ENCODE measurements around the gene THSD7B. TPM values are rescaled to one million over a fixed set of nuclear protein-coding genes. Genes with fewer than 3 reads are reported as not detected.

THSD7B gene
- total and polyA plus RNA-seq, 9 of the 15 experiments (the other 6 are each of a cell fraction or from before 2014, with no cell fraction given): not detected

- Histone ChIP-seq H4K20me1 (replicated peaks; ENCODE audit: control insufficient read depth, insufficient read depth, low read length) (no peaks in the 10 kb centered on the region), H3K4me1 (replicated peaks in 1 of 2; ENCODE audit: control insufficient read depth in 2 of 2, insufficient read depth in 2 of 2, low read length in 2 of 2) (no peaks in the 10 kb centered on the region), H3K4me2 (ENCODE audit: insufficient read depth, low read length) (no peak overlapping the region), H3K9me1 (ENCODE audit: control insufficient read depth, insufficient read depth, low read length) (no peaks in the 10 kb centered on the region), H3K36me3 (ENCODE audit: control insufficient read depth, insufficient read depth, low read length) (no peaks in the 10 kb centered on the region), H2AFZ (ENCODE audit: low read depth, low read length) (no peak overlapping the region), H3K27ac (ENCODE audit: extremely low read depth, low read depth, low read length) (no peak overlapping the region), H3K9ac (ENCODE audit: insufficient read depth in 1 of 2, low read depth in 2 of 2, low read length in 2 of 2) (no peak overlapping the region), H3K27me3 (ENCODE audit: control insufficient read depth in 2 of 2, insufficient read depth in 2 of 2, low read length in 2 of 2) (no peaks in the 10 kb centered on the region), H3K79me2 (ENCODE audit: control insufficient read depth, insufficient read depth, low read length) (no peaks in the 10 kb centered on the region), H3K9me3 (replicated peaks; ENCODE audit: control insufficient read depth, insufficient read depth, low read depth, low read length) (no peaks in the 10 kb centered on the region), H3K4me3 (no peak overlapping the region)
- FAIRE-seq: no peak
- no peak for DNase-seq (ENCODE audit: extremely low read depth in 1 of 4, low spot score in 3 of 4)
- CTCF ChIA-PET (ENCODE audit: low intra/inter-chr PET ratio): no interaction called here
- in situ Hi-C loops (cut with MboI): no loop called here
- BruUV-seq (replicated peaks): no TSS peak
- no peak for TF ChIP-seq ZFP1 (CRISPR knock-in tag; IDR thresholded peaks at IDR 0.05)
- no peak for TF ChIP-seq RAD21 (CRISPR knock-in tag; conservative IDR thresholded peaks at IDR 0.05 in 1 of 2, IDR thresholded peaks at IDR 0.05 in 1 of 2)
- TF ChIP-seq ZNF408 (CRISPR knock-in tag; IDR thresholded peaks at IDR 0.05; ENCODE audit: low read depth): no peak
- no peak for TF ChIP-seq ZNF778 (CRISPR knock-in tag; IDR thresholded peaks at IDR 0.05)
- TF ChIP-seq BDP1 (IDR thresholded peaks at IDR 0.05; ENCODE audit: insufficient read depth, insufficient read length): no peak
- TF ChIP-seq DEAF1 (CRISPR knock-in tag; IDR thresholded peaks at IDR 0.05): no peak
- no peak for TF ChIP-seq PCBP1 (IDR thresholded peaks at IDR 0.05; ENCODE audit: low read depth, low read length, poor library complexity, severe bottlenecking)
- TF ChIP-seq E2F1 (CRISPR knock-in tag; IDR thresholded peaks at IDR 0.05): no peak
- no peak for TF ChIP-seq OTX1 (CRISPR knock-in tag; IDR thresholded peaks at IDR 0.05)
- no peak for TF ChIP-seq HLTF (IDR thresholded peaks at IDR 0.05)
- no peak for TF ChIP-seq ZBTB2 (IDR thresholded peaks at IDR 0.05)
- TF ChIP-seq STAT6 (CRISPR knock-in tag; IDR thresholded peaks at IDR 0.05): no peak
- POLR2A ChIA-PET: no interaction called here
- no peak for ATAC-seq
- intact Hi-C loops (cut with micrococcal nuclease): no loop called here
Measured at GRCh38 chr2:137672989-137673552, 907.7 kb downstream of the THSD7B start.

Measured in K562 (cell line).